ENCODE measurements around the gene RPS6KA1.
"Not testable (repeated sequence)": the region's sequence is repeated elsewhere in the genome, so short reads cannot be mapped to it uniquely, and the experiment has no call there.

Gene RPS6KA1

GRCh38 chr1:26529655-26530409 is at the start of gene RPS6KA1:
Gene RPS6KA1 (plus strand): TSS chr1:26529761. CDS start chr1:26529921, 160 bp downstream.
- no peaks in the 10 kb centered on the region for H3K9me3 ChIP-seq (ENCODE audit: control insufficient read depth, insufficient read depth, low read depth, low read length)
- H3K27me3 ChIP-seq (ENCODE audit: control insufficient read depth, insufficient read depth, low read length): no peaks in the 10 kb centered on the region
- no peak within 1 kb of the TSS for H3K27ac ChIP-seq (ENCODE audit: low read depth, low read length)
- H3K36me3 ChIP-seq (ENCODE audit: control insufficient read depth, insufficient read depth, low read length): no peaks in the 10 kb centered on the region
- peak within 1 kb of the TSS; percentile 74 for H3K9ac ChIP-seq (ENCODE audit: low read length)
- peaks cover 23% of the 10 kb centered on the region for H3K4me1 ChIP-seq (ENCODE audit: control insufficient read depth, insufficient read depth, low read length)
- H3K4me3 ChIP-seq (ENCODE audit: low read depth, low read length): peak within 1 kb of the TSS; percentile 88

GRCh38 chr1:26482921-26483320 is 46.6 kb upstream of the RPS6KA1 start:
- Histone ChIP-seq H3K9me3 (ENCODE audit: control insufficient read depth, insufficient read depth, low read depth, low read length) (no peaks in the 10 kb centered on the region), H3K9ac (ENCODE audit: low read length) (no peak overlapping the region), H3K4me1 (ENCODE audit: control insufficient read depth, insufficient read depth, low read length) (no peaks in the 10 kb centered on the region), H3K27ac (ENCODE audit: low read depth, low read length) (no peak overlapping the region), H3K4me3 (ENCODE audit: low read depth, low read length) (no peak overlapping the region), H3K27me3 (ENCODE audit: control insufficient read depth, insufficient read depth, low read length) (no peaks in the 10 kb centered on the region), H3K36me3 (ENCODE audit: control insufficient read depth, insufficient read depth, low read length) (peaks cover 6% of the 10 kb centered on the region)

GRCh38 chr1:26483980-26484379 is 45.6 kb upstream of the RPS6KA1 start:
- H3K4me3 ChIP-seq (ENCODE audit: low read depth, low read length): no peak overlapping the region
- H3K9me3 ChIP-seq (ENCODE audit: control insufficient read depth, insufficient read depth, low read depth, low read length): no peaks in the 10 kb centered on the region
- no peak overlapping the region for H3K27ac ChIP-seq (ENCODE audit: low read depth, low read length)
- no peaks in the 10 kb centered on the region for H3K27me3 ChIP-seq (ENCODE audit: control insufficient read depth, insufficient read depth, low read length)
- H3K9ac ChIP-seq (ENCODE audit: low read length): no peak overlapping the region
- no peaks in the 10 kb centered on the region for H3K4me1 ChIP-seq (ENCODE audit: control insufficient read depth, insufficient read depth, low read length)
- peaks cover 2% of the 10 kb centered on the region for H3K36me3 ChIP-seq (ENCODE audit: control insufficient read depth, insufficient read depth, low read length)

GRCh38 chr1:26490155-26490554 is 39.4 kb upstream of the RPS6KA1 start:
- Histone ChIP-seq H3K36me3 (ENCODE audit: control insufficient read depth, insufficient read depth, low read length) (no peaks in the 10 kb centered on the region), H3K9ac (ENCODE audit: low read length) (no peak overlapping the region), H3K4me1 (ENCODE audit: control insufficient read depth, insufficient read depth, low read length) (no peaks in the 10 kb centered on the region), H3K4me3 (ENCODE audit: low read depth, low read length) (no peak overlapping the region), H3K9me3 (ENCODE audit: control insufficient read depth, insufficient read depth, low read depth, low read length) (no peaks in the 10 kb centered on the region), H3K27me3 (ENCODE audit: control insufficient read depth, insufficient read depth, low read length) (no peaks in the 10 kb centered on the region), H3K27ac (ENCODE audit: low read depth, low read length) (no peak overlapping the region)

GRCh38 chr1:26493267-26493666 is 36.3 kb upstream of the RPS6KA1 start:
- H3K27me3 ChIP-seq (ENCODE audit: control insufficient read depth, insufficient read depth, low read length): no peaks in the 10 kb centered on the region
- H3K27ac ChIP-seq (ENCODE audit: low read depth, low read length): no peak overlapping the region
- no peak overlapping the region for H3K9ac ChIP-seq (ENCODE audit: low read length)
- no peaks in the 10 kb centered on the region for H3K4me1 ChIP-seq (ENCODE audit: control insufficient read depth, insufficient read depth, low read length)
- H3K9me3 ChIP-seq (ENCODE audit: control insufficient read depth, insufficient read depth, low read depth, low read length): no peaks in the 10 kb centered on the region
- no peaks in the 10 kb centered on the region for H3K36me3 ChIP-seq (ENCODE audit: control insufficient read depth, insufficient read depth, low read length)
- H3K4me3 ChIP-seq (ENCODE audit: low read depth, low read length): no peak overlapping the region

GRCh38 chr1:26493938-26494337 is 35.6 kb upstream of the RPS6KA1 start:
- Histone ChIP-seq H3K4me3 (ENCODE audit: low read depth, low read length) (no peak overlapping the region), H3K4me1 (ENCODE audit: control insufficient read depth, insufficient read depth, low read length) (no peaks in the 10 kb centered on the region), H3K9ac (ENCODE audit: low read length) (no peak overlapping the region), H3K9me3 (ENCODE audit: control insufficient read depth, insufficient read depth, low read depth, low read length) (no peaks in the 10 kb centered on the region), H3K36me3 (ENCODE audit: control insufficient read depth, insufficient read depth, low read length) (no peaks in the 10 kb centered on the region), H3K27me3 (ENCODE audit: control insufficient read depth, insufficient read depth, low read length) (no peaks in the 10 kb centered on the region), H3K27ac (ENCODE audit: low read depth, low read length) (no peak overlapping the region)

GRCh38 chr1:26496861-26497260 is 32.7 kb upstream of the RPS6KA1 start:
- Histone ChIP-seq H3K27ac (ENCODE audit: low read depth, low read length) (no peak overlapping the region), H3K9ac (ENCODE audit: low read length) (no peak overlapping the region), H3K36me3 (ENCODE audit: control insufficient read depth, insufficient read depth, low read length) (no peaks in the 10 kb centered on the region), H3K9me3 (ENCODE audit: control insufficient read depth, insufficient read depth, low read depth, low read length) (no peaks in the 10 kb centered on the region), H3K4me3 (ENCODE audit: low read depth, low read length) (no peak overlapping the region), H3K4me1 (ENCODE audit: control insufficient read depth, insufficient read depth, low read length) (no peaks in the 10 kb centered on the region; the same call in 1 of the 2 replicates), H3K27me3 (ENCODE audit: control insufficient read depth, insufficient read depth, low read length) (no peaks in the 10 kb centered on the region)

- Histone ChIP-seq H3K9ac (ENCODE audit: low read length) (no peak overlapping the region), H3K27me3 (ENCODE audit: control insufficient read depth, insufficient read depth, low read length) (no peaks in the 10 kb centered on the region), H3K4me3 (ENCODE audit: low read depth, low read length) (no peak overlapping the region), H3K36me3 (ENCODE audit: control insufficient read depth, insufficient read depth, low read length) (no peaks in the 10 kb centered on the region), H3K27ac (ENCODE audit: low read depth, low read length) (no peak overlapping the region), H3K9me3 (ENCODE audit: control insufficient read depth, insufficient read depth, low read depth, low read length) (no peaks in the 10 kb centered on the region), H3K4me1 (ENCODE audit: control insufficient read depth, insufficient read depth, low read length) (no peaks in the 10 kb centered on the region; the same call in 1 of the 2 replicates)
Observed at GRCh38 chr1:26498894-26499293, 30.7 kb upstream of the RPS6KA1 start.

- Histone ChIP-seq H3K36me3 (ENCODE audit: control insufficient read depth, insufficient read depth, low read length) (no peaks in the 10 kb centered on the region), H3K9me3 (ENCODE audit: control insufficient read depth, insufficient read depth, low read depth, low read length) (no peaks in the 10 kb centered on the region), H3K9ac (ENCODE audit: low read length) (peak overlapping the region; percentile 88), H3K27me3 (ENCODE audit: control insufficient read depth, insufficient read depth, low read length) (no peaks in the 10 kb centered on the region), H3K4me1 (ENCODE audit: control insufficient read depth, insufficient read depth, low read length) (no peaks in the 10 kb centered on the region; the same call in 1 of the 2 replicates), H3K4me3 (ENCODE audit: low read depth, low read length) (peak overlapping the region; percentile 96), H3K27ac (ENCODE audit: low read depth, low read length) (peak overlapping the region; percentile 80)
Observed at GRCh38 chr1:26500488-26501175, 28.9 kb upstream of the RPS6KA1 start.

- H3K36me3 ChIP-seq (ENCODE audit: control insufficient read depth, insufficient read depth, low read length); H3K9me3 ChIP-seq (ENCODE audit: control insufficient read depth, insufficient read depth, low read depth, low read length); H3K4me3 ChIP-seq (ENCODE audit: low read depth, low read length); H3K27me3 ChIP-seq (ENCODE audit: control insufficient read depth, insufficient read depth, low read length); H3K4me1 ChIP-seq (ENCODE audit: control insufficient read depth, insufficient read depth, low read length); H3K27ac ChIP-seq (ENCODE audit: low read depth, low read length); H3K9ac ChIP-seq (ENCODE audit: low read length): not testable (repeated sequence)
Observed at GRCh38 chr1:26510711-26511110, 18.9 kb upstream of the RPS6KA1 start.

GRCh38 chr1:26515836-26516235 is 13.7 kb upstream of the RPS6KA1 start:
- H3K36me3 ChIP-seq (ENCODE audit: control insufficient read depth, insufficient read depth, low read length); H3K27me3 ChIP-seq (ENCODE audit: control insufficient read depth, insufficient read depth, low read length); H3K27ac ChIP-seq (ENCODE audit: low read depth, low read length); H3K4me1 ChIP-seq (ENCODE audit: control insufficient read depth, insufficient read depth, low read length); H3K4me3 ChIP-seq (ENCODE audit: low read depth, low read length); H3K9ac ChIP-seq (ENCODE audit: low read length); H3K9me3 ChIP-seq (ENCODE audit: control insufficient read depth, insufficient read depth, low read depth, low read length): not testable (repeated sequence)

All from HUES6 (cell line).